Measurements from ENCODE around the gene GJC2. TPM values are rescaled to one million over a fixed set of nuclear protein-coding genes. Genes with fewer than 3 reads are reported as not detected.

Gene GJC2
- total RNA-seq, 1 experiment from 2014 or later: 0.76 TPM

DNA sequence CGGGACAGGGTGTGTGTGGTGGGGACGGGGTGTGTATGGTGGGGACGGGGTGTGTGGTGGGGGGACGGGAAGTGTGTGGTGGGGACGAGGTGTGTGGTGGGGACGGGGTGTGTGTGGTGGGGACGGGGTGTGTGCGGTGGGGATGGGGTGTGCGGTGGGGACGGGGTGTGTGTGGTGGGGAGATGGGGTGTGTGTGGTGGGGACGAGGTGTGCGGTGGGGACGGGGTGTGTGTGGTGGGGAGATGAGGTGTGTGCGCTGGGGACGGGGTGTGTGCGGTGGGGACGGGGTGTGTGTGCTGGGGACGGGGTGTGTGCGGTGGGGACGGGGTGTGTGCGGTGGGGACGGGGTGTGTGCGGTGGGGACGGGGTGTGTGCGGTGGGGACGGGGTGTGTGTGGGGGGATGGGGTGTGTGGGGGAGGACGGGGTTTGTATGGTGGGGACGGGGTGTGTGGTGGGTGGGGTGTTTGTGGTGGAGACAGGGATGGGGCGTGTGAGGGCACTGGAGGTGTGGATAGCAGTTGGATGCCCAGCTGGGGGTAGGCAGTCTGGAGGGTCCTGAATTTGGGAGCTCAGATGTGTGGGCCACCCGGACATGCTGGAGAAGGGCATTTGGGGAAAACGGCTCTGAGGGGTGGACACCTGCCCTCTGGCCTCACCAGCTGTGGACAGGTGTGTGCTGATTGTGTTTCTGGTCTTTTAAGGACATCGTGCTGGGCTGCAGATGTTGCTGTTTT is 32.7 kb downstream of the GJC2 start:
- H3K9me2 ChIP-seq (ENCODE audit: insufficient read depth): no peaks in the 10 kb centered on the region
- H3K4me1 ChIP-seq (ENCODE audit: control insufficient read depth in 1 of 2, insufficient read depth in 2 of 2, low read length in 2 of 2): 0 out of 4 replicates have a peak, but pooled peaks cover 0 to 9% of the 10 kb centered on the region in 2 experiments
- no peaks in the 10 kb centered on the region for H3K9me3 ChIP-seq (ENCODE audit: control insufficient read depth in 1 of 2, insufficient read depth in 1 of 2, low read depth in 1 of 2, low read length in 2 of 2)
- no peak overlapping the region for H3K4me3 ChIP-seq (replicated peaks in 1 of 2; ENCODE audit: low read depth in 1 of 2, low read length in 2 of 2)
- no peaks in the 10 kb centered on the region for H3K36me3 ChIP-seq (ENCODE audit: control insufficient read depth in 1 of 2, insufficient read depth in 2 of 2, low read length in 2 of 2)
- DNase-seq (ENCODE audit: low read depth, low spot score) (no peak), ATAC-seq (no peak)
- H3K27ac ChIP-seq (ENCODE audit: low read depth, low read length): no peak overlapping the region
- no peaks in the 10 kb centered on the region for H4K20me1 ChIP-seq (ENCODE audit: insufficient read depth)
- ChIA-PET CTCF (no interaction called here), RAD21 (ENCODE audit: low non-redundant PET in 1 of 2, low total read pairs in 2 of 2, uncharacterized antibody in 2 of 2, unreplicated experiment in 2 of 2) (no interaction called here), POLR2A (no interaction called here)
- H3K9ac ChIP-seq (ENCODE audit: low read length): no peak overlapping the region
- TF ChIP-seq, protein P1, sequence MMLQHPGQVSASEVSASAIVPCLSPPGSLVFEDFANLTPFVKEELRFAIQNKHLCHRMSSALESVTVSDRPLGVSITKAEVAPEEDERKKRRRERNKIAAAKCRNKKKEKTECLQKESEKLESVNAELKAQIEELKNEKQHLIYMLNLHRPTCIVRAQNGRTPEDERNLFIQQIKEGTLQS (IDR thresholded peaks at IDR 0.05): no peak
- TF ChIP-seq SP1 (IDR thresholded peaks at IDR 0.05; ENCODE audit: low read depth) (no peak), EZH2phosphoT487 (IDR thresholded peaks at IDR 0.05; ENCODE audit: borderline replicate concordance) (no peak), POLR2AphosphoS5 (IDR thresholded peaks at IDR 0.05; ENCODE audit: low read depth, low read length) (no peak), ZFX (IDR thresholded peaks at IDR 0.05) (no peak), ZNF274 (IDR thresholded peaks at IDR 0.05; ENCODE audit: low read depth, low read length) (no peak), FOSL1 (IDR thresholded peaks at IDR 0.05; ENCODE audit: low read depth) (no peak), CEBPB (IDR thresholded peaks at IDR 0.05; ENCODE audit: low read depth) (no peak), TCF7L2 (IDR thresholded peaks at IDR 0.05; ENCODE audit: borderline replicate concordance, extremely low read depth, insufficient read depth, insufficient read length) (no peak), POLR2A (IDR thresholded peaks at IDR 0.05; ENCODE audit: borderline replicate concordance, extremely low read depth, insufficient read depth, insufficient read length) (no peak), CBX3 (IDR thresholded peaks at IDR 0.05; ENCODE audit: low read depth) (no peak), EZH2 (IDR thresholded peaks at IDR 0.05) (no peak), RAD21 (IDR thresholded peaks at IDR 0.05; ENCODE audit: low read depth) (no peak), EGR1 (IDR thresholded peaks at IDR 0.05; ENCODE audit: low read depth) (no peak), ZBTB33 (IDR thresholded peaks at IDR 0.05; ENCODE audit: extremely low read depth, insufficient replicate concordance, low read length) (no peak), YY1 (IDR thresholded peaks at IDR 0.05; ENCODE audit: extremely low read depth, insufficient replicate concordance, low read depth, low read length) (no peak), REST (IDR thresholded peaks at IDR 0.05; ENCODE audit: low read depth) (no peak), SIN3A (IDR thresholded peaks at IDR 0.05; ENCODE audit: low read depth) (no peak)
- TF ChIP-seq, protein P2, sequence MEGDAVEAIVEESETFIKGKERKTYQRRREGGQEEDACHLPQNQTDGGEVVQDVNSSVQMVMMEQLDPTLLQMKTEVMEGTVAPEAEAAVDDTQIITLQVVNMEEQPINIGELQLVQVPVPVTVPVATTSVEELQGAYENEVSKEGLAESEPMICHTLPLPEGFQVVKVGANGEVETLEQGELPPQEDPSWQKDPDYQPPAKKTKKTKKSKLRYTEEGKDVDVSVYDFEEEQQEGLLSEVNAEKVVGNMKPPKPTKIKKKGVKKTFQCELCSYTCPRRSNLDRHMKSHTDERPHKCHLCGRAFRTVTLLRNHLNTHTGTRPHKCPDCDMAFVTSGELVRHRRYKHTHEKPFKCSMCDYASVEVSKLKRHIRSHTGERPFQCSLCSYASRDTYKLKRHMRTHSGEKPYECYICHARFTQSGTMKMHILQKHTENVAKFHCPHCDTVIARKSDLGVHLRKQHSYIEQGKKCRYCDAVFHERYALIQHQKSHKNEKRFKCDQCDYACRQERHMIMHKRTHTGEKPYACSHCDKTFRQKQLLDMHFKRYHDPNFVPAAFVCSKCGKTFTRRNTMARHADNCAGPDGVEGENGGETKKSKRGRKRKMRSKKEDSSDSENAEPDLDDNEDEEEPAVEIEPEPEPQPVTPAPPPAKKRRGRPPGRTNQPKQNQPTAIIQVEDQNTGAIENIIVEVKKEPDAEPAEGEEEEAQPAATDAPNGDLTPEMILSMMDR (IDR thresholded peaks at IDR 0.05 in 2 of 3, conservative IDR thresholded peaks at IDR 0.05 in 1 of 3; ENCODE audit: borderline replicate concordance in 1 of 3, insufficient read depth in 1 of 3, low read depth in 2 of 3, low read length in 2 of 3): no peak
- no peak overlapping the region for H2AFZ ChIP-seq (ENCODE audit: low read depth, low read length, poor library complexity, severe bottlenecking)
- no peaks in the 10 kb centered on the region for H3K79me2 ChIP-seq (ENCODE audit: insufficient read depth, low read length)
- intact Hi-C loops (cut with micrococcal nuclease): no loop called here
- H3K27me3 ChIP-seq (ENCODE audit: insufficient read depth, low read length): no peaks in the 10 kb centered on the region
- BruUV-seq (replicated peaks): no TSS peak
- no peak overlapping the region for H3K4me2 ChIP-seq (ENCODE audit: low read length)

Measured in HCT116 (cell line).